PFSK-1 (cell line): ENCODE measurements around the gene LIPE. TPM values are rescaled to one million over a fixed set of nuclear protein-coding genes. Genes with fewer than 3 reads are reported as not detected.

Experiments used
- FOXP2 ChIP-seq: optimal IDR thresholded peaks from 2 replicates; pipeline ENCODE3; 2011; ENCODE audit warnings: borderline replicate concordance, control low read depth, inconsistent platforms; ENCODE audit not compliant: insufficient read depth; ENCODE audit errors: extremely low read length, extremely low read depth
- POLR2AphosphoS5 ChIP-seq: IDR thresholded peaks from 2 replicates; pipeline ENCODE4 v1.6.1; 2012; ENCODE audit warnings: low read depth, mild to moderate bottlenecking, control low read depth, low read length, moderate library complexity
- REST ChIP-seq, 2 experiments: IDR thresholded peaks; 2 replicates each; pipeline versions ENCODE4 v1.6.1 to v1.8.0; 2011 to 2012; ENCODE audit warnings: low read depth in 2 of 2, low read length in 2 of 2, control low read depth in 1 of 2, inconsistent platforms in 1 of 2, mild to moderate bottlenecking in 1 of 2, moderate library complexity in 1 of 2; ENCODE audit not compliant: insufficient read depth in 1 of 2
- SIN3A ChIP-seq: IDR thresholded peaks from 2 replicates; pipeline ENCODE4 v1.6.1; 2012; ENCODE audit warnings: mild to moderate bottlenecking, low read length, moderate library complexity, borderline replicate concordance; ENCODE audit not compliant: insufficient read depth
- TAF1 ChIP-seq: IDR thresholded peaks from 2 replicates; pipeline ENCODE4 v1.6.1; 2012; ENCODE audit warnings: low read length, control low read depth, borderline replicate concordance; ENCODE audit not compliant: insufficient read depth
- polyA plus RNA-seq: library from polyadenylated mRNA; unstranded; fragments of >200 nt; gene quantifications from one replicate; pipeline ENCODE4 v1.2.1, GENCODE V29; 2012; ENCODE audit warnings: low read depth, missing spikeins; ENCODE audit not compliant: insufficient read length

Gene LIPE, protein sequence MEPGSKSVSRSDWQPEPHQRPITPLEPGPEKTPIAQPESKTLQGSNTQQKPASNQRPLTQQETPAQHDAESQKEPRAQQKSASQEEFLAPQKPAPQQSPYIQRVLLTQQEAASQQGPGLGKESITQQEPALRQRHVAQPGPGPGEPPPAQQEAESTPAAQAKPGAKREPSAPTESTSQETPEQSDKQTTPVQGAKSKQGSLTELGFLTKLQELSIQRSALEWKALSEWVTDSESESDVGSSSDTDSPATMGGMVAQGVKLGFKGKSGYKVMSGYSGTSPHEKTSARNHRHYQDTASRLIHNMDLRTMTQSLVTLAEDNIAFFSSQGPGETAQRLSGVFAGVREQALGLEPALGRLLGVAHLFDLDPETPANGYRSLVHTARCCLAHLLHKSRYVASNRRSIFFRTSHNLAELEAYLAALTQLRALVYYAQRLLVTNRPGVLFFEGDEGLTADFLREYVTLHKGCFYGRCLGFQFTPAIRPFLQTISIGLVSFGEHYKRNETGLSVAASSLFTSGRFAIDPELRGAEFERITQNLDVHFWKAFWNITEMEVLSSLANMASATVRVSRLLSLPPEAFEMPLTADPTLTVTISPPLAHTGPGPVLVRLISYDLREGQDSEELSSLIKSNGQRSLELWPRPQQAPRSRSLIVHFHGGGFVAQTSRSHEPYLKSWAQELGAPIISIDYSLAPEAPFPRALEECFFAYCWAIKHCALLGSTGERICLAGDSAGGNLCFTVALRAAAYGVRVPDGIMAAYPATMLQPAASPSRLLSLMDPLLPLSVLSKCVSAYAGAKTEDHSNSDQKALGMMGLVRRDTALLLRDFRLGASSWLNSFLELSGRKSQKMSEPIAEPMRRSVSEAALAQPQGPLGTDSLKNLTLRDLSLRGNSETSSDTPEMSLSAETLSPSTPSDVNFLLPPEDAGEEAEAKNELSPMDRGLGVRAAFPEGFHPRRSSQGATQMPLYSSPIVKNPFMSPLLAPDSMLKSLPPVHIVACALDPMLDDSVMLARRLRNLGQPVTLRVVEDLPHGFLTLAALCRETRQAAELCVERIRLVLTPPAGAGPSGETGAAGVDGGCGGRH
- polyA plus RNA-seq: 3.9 TPM

DNA sequence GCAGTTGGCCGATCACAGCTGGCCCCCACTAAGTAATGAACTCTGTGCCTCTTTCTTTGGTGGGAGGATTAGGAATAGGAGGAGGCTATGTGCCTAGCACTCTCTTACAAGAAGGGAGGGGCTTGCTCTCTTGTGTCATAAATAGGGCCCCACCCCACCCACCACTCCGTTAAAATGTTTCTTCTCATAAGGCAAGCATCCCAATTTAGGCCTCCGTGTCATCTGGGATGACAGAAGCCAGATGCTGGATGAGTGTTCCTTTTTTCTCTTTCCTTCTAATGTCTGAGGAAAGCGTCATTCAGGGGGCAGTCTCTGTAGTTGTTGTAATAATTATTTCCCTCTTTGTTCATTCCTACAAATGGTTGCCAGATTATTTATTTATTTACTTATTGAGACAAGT, at the start of gene LIPE:
Gene LIPE (minus strand): TSS at position 76 of the 400 bp plus-strand sequence. CDS start 239 bp downstream, outside the sequence.
- TF ChIP-seq REST (IDR thresholded peaks at IDR 0.05; ENCODE audit: insufficient read depth in 1 of 2, low read depth in 2 of 2, low read length in 2 of 2): no peak
- TF ChIP-seq FOXP2: no peak
- TF ChIP-seq TAF1: no peak
- TF ChIP-seq POLR2AphosphoS5: no peak
- TF ChIP-seq SIN3A: no peak

- TF ChIP-seq SIN3A (no peak), TAF1 (no peak), POLR2AphosphoS5 (no peak), FOXP2 (no peak), REST (IDR thresholded peaks at IDR 0.05; ENCODE audit: insufficient read depth in 1 of 2, low read depth in 2 of 2, low read length in 2 of 2) (no peak)
These were observed 48.2 kb upstream of the LIPE start for GRCh38 chr19:42475366-42475765.

DNA sequence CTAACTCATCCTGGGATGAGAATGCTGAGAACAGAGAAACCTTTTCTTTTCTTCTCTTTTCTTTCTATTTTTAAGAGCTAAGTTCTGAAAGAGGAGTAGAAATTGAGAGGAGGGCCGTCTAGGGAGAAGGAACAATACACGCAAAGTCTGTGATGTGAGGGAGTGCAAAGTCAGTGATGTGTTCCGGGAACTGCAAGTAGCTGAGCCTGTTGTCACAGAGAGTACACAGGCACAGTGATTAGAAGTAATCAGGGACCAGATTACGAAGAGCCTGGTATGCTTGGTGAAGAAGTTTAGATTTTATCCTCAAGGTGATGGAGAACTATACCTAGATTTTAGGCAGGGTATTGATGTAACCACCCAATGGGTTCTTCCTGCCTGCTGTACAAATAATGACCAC, 47.6 kb upstream of the LIPE start:
- no peak for TF ChIP-seq FOXP2
- no peak for TF ChIP-seq POLR2AphosphoS5
- no peak for TF ChIP-seq REST (IDR thresholded peaks at IDR 0.05; ENCODE audit: insufficient read depth in 1 of 2, low read depth in 2 of 2, low read length in 2 of 2)
- TF ChIP-seq SIN3A: no peak
- TF ChIP-seq TAF1: no peak

DNA sequence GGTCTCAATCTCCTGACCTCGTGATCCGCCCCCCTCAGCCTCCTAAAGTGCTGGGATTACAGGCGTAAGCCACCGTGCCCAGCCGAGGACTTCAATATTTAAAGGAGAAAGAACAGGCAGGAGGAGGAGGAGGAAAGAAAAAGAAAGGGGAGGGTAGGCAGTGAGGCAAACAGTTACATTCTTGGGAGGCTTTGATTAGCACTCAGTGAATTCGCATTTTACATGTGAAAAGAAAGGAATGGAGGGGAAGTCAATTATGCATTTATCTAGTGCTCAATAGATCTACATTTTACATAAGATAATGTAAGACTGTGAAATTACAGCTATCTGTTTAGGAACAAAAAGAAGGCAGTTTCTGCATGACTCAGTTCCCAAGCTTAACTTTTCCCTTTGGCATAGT, 46.5 kb upstream of the LIPE start:
- TF ChIP-seq POLR2AphosphoS5 (no peak), FOXP2 (no peak), REST (IDR thresholded peaks at IDR 0.05; ENCODE audit: insufficient read depth in 1 of 2, low read depth in 2 of 2, low read length in 2 of 2) (no peak), SIN3A (no peak), TAF1 (no peak)
